A549 (cell line): ENCODE results near the gene RBM44. TPM values are rescaled to one million over a fixed set of nuclear protein-coding genes. Genes with fewer than 3 reads are reported as not detected.
A peak's percentile ranks its signal among the peaks of the same experiment; 100 is the strongest.

Experiments
- ATAC-seq, 2 experiments: fragments of 200-7000 bp in 1 of 2; fragments of >200 bp in 1 of 2; cut with Nextera tagmentation in 1 of 2; cut with Tn5 transposase in 1 of 2; 3 replicates each; pipeline versions ENCODE4 v1.8.0 to v1.9.1; 2018 to 2020; ENCODE audit warnings: mild to moderate bottlenecking in 1 of 2, moderate library complexity in 1 of 2
- CTCF ChIA-PET: fragments of 300-600 bp; sonication (Branson Sonifier 250); formaldehyde crosslinking; extraction: SDS; loops from one replicate; lab custom pipeline; 2021; ENCODE audit warnings: antibody characterized with exemption, inconsistent platforms; lab: Yijun Ruan, JAX
- POLR2A ChIA-PET: fragments of 350-600 bp; formaldehyde crosslinking; extraction: SDS; loops from one replicate; lab custom pipeline; 2021; ENCODE audit warnings: antibody characterized with exemption, inconsistent platforms; lab: Yijun Ruan, JAX
- DNase-seq, 2 experiments: peaks; one replicate each; pipeline versions ENCODE4 v3.0.0 to v3.0.0-alpha.2; 2011 to 2016; ENCODE audit warnings: low read depth in 1 of 2, low spot score in 1 of 2
- FAIRE-seq: peaks from 2 replicates; lab custom pipeline; 2011; peaks lifted over from hg19 to GRCh38; lab: Jason Lieb, UNC
- H3K27ac ChIP-seq, 2 experiments: fragments of >200 bp; sonication (Bioruptor Twin); formaldehyde crosslinking; 3 replicates each; pipeline ENCODE4 v1.5.1; 2016 to 2017
- H3K4me1 ChIP-seq: fragments of >200 bp; sonication (Bioruptor Twin); formaldehyde crosslinking; 3 replicates; pipeline ENCODE4 v1.6.1; 2016
- H3K4me2 ChIP-seq: fragments of >200 bp; sonication (Bioruptor Twin); formaldehyde crosslinking; 3 replicates; pipeline ENCODE4 v1.6.1; 2016
- H3K4me3 ChIP-seq: fragments of >200 bp; sonication (Bioruptor Twin); formaldehyde crosslinking; 3 replicates; pipeline ENCODE4 v1.5.1; 2016
- H3K9me3 ChIP-seq: fragments of >200 bp; sonication (Bioruptor Twin); formaldehyde crosslinking; 3 replicates; pipeline ENCODE4 v1.6.1; 2016
- BHLHE40 ChIP-seq: IDR thresholded peaks from 2 replicates; pipeline ENCODE4 v1.6.1; 2012; ENCODE audit warnings: low read depth, low read length, inconsistent platforms
- CHD4 ChIP-seq: fragments of 200-600 bp; sonication (generic); IDR thresholded peaks from 2 replicates; pipeline ENCODE4 v1.6.1; 2016; ENCODE audit warnings: antibody characterized with exemption, mild to moderate bottlenecking, borderline replicate concordance
- CTCF ChIP-seq: fragments of >200 bp; sonication (Bioruptor Twin); formaldehyde crosslinking; IDR thresholded peaks from 3 replicates; pipeline ENCODE4 v1.5.1; 2016
- ESRRA ChIP-seq: fragments of 150-350 bp; IDR thresholded peaks from 2 replicates; pipeline ENCODE4 v1.6.1; 2014; ENCODE audit warnings: mild to moderate bottlenecking, low read length, borderline replicate concordance
- FOSL2 ChIP-seq, 2 experiments: fragments of 450-650 bp in 1 of 2; fragments of >200 bp in 1 of 2; sonication (Bioruptor Twin) in 1 of 2; formaldehyde crosslinking; IDR thresholded peaks; 2 replicates each; pipeline versions ENCODE4 v1.5.0 to v1.6.1; 2016 to 2020; ENCODE audit warnings: mild to moderate bottlenecking in 1 of 2, moderate library complexity in 1 of 2
- JUNB ChIP-seq: fragments of >200 bp; sonication (Bioruptor Twin); formaldehyde crosslinking; IDR thresholded peaks from 2 replicates; pipeline ENCODE4 v1.6.1; 2016
- KDM5A ChIP-seq: fragments of 200-600 bp; sonication (generic); IDR thresholded peaks from 2 replicates; pipeline ENCODE4 v1.6.1; 2016; ENCODE audit warnings: antibody characterized with exemption, mild to moderate bottlenecking
- RAD21 ChIP-seq, 2 experiments: fragments of >200 bp in 1 of 2; sonication (Bioruptor Twin) in 1 of 2; formaldehyde crosslinking in 1 of 2; IDR thresholded peaks in 1 of 2; conservative IDR thresholded peaks in 1 of 2; 2 replicates in 1 of 2; 3 replicates in 1 of 2; pipeline ENCODE4 v1.6.1; 2012 to 2018; ENCODE audit warnings: inconsistent platforms in 1 of 2
- SMC3 ChIP-seq: fragments of >200 bp; sonication (Bioruptor Twin); formaldehyde crosslinking; IDR thresholded peaks from 3 replicates; pipeline ENCODE4 v1.6.1; 2018; ENCODE audit warnings: inconsistent platforms
- TFCP2L1 ChIP-seq: fragments of 250-450 bp; sonication (Bioruptor Pico); IDR thresholded peaks from 2 replicates; pipeline ENCODE4 v1.5.0; 2021; ENCODE audit warnings: mild to moderate bottlenecking
- ZC3H11A ChIP-seq: fragments of 450-650 bp; IDR thresholded peaks from 2 replicates; pipeline ENCODE4 v1.6.1; 2014; ENCODE audit warnings: antibody characterized with exemption, mild to moderate bottlenecking
- ZSCAN20 ChIP-seq: fragments of 250-450 bp; sonication (Bioruptor Pico); IDR thresholded peaks from 2 replicates; pipeline ENCODE4 v1.8.0; 2022; ENCODE audit warnings: mild to moderate bottlenecking, moderate library complexity
- WGBS: methylation state at CpG from one replicate; pipeline ENCODE4 v1.1.6; 2017; ENCODE audit errors: missing lambda C conversion rate; 5-methylcytosine and 5-hydroxymethylcytosine counted together
- polyA plus RNA-seq, 4 experiments: library from polyadenylated mRNA; depleted of rRNA in 3 of 4; stranded (reverse); fragments of >200 nt; fragmentation: RNase III in 1 of 4; extraction: RNeasy Plus Mini Kit Qiagen cat#74134 plus additional on column Dnase treatment in 1 of 4; gene quantifications; 2 replicates in 3 of 4; 3 replicates in 1 of 4; pipeline ENCODE4 v1.2.3, GENCODE V29; 2011 to 2017
- TF ChIP-seq, protein P1 (sequence below): fragments of 250-450 bp; sonication (Bioruptor Pico); IDR thresholded peaks from 2 replicates; pipeline ENCODE4 v1.5.0; 2021; ENCODE audit warnings: mild to moderate bottlenecking, moderate library complexity, borderline replicate concordance

RBM44 gene
- polyA plus RNA-seq, 2 of the 4 experiments (the other 2 are of a cell fraction): 0.30 to 0.87 TPM

- TF ChIP-seq, protein P1, sequence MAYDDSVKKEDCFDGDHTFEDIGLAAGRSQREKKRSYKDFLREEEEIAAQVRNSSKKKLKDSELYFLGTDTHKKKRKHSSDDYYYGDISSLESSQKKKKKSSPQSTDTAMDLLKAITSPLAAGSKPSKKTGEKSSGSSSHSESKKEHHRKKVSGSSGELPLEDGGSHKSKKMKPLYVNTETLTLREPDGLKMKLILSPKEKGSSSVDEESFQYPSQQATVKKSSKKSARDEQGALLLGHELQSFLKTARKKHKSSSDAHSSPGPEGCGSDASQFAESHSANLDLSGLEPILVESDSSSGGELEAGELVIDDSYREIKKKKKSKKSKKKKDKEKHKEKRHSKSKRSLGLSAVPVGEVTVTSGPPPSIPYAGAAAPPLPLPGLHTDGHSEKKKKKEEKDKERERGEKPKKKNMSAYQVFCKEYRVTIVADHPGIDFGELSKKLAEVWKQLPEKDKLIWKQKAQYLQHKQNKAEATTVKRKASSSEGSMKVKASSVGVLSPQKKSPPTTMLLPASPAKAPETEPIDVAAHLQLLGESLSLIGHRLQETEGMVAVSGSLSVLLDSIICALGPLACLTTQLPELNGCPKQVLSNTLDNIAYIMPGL (CRISPR knock-in tag): no peak
- TF ChIP-seq JUNB: no peak
- no peak for TF ChIP-seq BHLHE40
- TF ChIP-seq TFCP2L1 (CRISPR knock-in tag): no peak
- TF ChIP-seq KDM5A: no peak
- TF ChIP-seq, all 56 proteins: peak for 0
Observed at GRCh38 chr2:237772513-237772912, 26.1 kb upstream of the RBM44 start (continued).

GRCh38 chr2:237773826-237774225 is 24.8 kb upstream of the RBM44 start:
- no peak overlapping the region for H3K4me3 ChIP-seq
- FAIRE-seq (no peak), DNase-seq (no peak), ATAC-seq (no peak)
- ChIA-PET POLR2A (no interaction called here), CTCF (interaction anchor here (0.7 to 6.5 kb wide), 9 partner anchors 10 to 331 kb away, joined by 3 to 45 read pairs (median 3); no protein-coding TSS in a partner anchor)
- H3K27ac ChIP-seq: no peak overlapping the region
- no peak overlapping the region for H3K4me2 ChIP-seq
- H3K4me1 ChIP-seq: peaks cover 9% of the 10 kb centered on the region; the same call in 1 of the 3 replicates
- H3K9me3 ChIP-seq: no peaks in the 10 kb centered on the region
- no peak for TF ChIP-seq CHD4
- TF ChIP-seq RAD21 (conservative IDR thresholded peaks at IDR 0.05 in 1 of 2, IDR thresholded peaks at IDR 0.05 in 1 of 2): no peak
- TF ChIP-seq ZSCAN20 (CRISPR knock-in tag): no peak
- TF ChIP-seq, protein P1 (CRISPR knock-in tag): no peak
- TF ChIP-seq FOSL2 (IDR thresholded peaks at IDR 0.05): no peak
- no peak for TF ChIP-seq FOSL2 (CRISPR knock-in tag; IDR thresholded peaks at IDR 0.05)
- WGBS: 95% methylated on average over 11 of the region's 15 CpGs

- Histone ChIP-seq H3K4me3 (no peak overlapping the region), H3K9me3 (no peaks in the 10 kb centered on the region), H3K27ac (no peak overlapping the region), H3K4me1 (peaks cover 3% of the 10 kb centered on the region; the same call in 1 of the 3 replicates), H3K4me2 (no peak overlapping the region)
- ATAC-seq (peak; percentile 97 to 98), FAIRE-seq (no peak), DNase-seq (peak; percentile 58 to 71)
- WGBS: 67% methylated on average over 13 of the region's 13 CpGs
- TF ChIP-seq SMC3 (peak; percentile 57), RAD21 (conservative IDR thresholded peaks at IDR 0.05 in 1 of 2, IDR thresholded peaks at IDR 0.05 in 1 of 2) (peak; percentile 44 to 57), ESRRA (0 out of 2 replicates have a peak, but pooled peaks have one; percentile 24), ZC3H11A (no peak; the same call in 1 of the 2 replicates), CTCF (peak; percentile 56)
- POLR2A ChIA-PET: no interaction called here
- CTCF ChIA-PET: interaction anchor here (0.7 to 6.5 kb wide), 18 partner anchors 9 to 442 kb away, joined by 3 to 45 read pairs (median 4); no protein-coding TSS in a partner anchor
Observed at GRCh38 chr2:237774811-237775553, 23.6 kb upstream of the RBM44 start.
